ENCODE measurements around the gene TBL1Y.
A peak's percentile ranks its signal among the peaks of the same experiment; 100 is the strongest.
"Not testable (repeated sequence)": the region's sequence is repeated elsewhere in the genome, so short reads cannot be mapped to it uniquely, and the experiment has no call there.

Gene TBL1Y

DNA sequence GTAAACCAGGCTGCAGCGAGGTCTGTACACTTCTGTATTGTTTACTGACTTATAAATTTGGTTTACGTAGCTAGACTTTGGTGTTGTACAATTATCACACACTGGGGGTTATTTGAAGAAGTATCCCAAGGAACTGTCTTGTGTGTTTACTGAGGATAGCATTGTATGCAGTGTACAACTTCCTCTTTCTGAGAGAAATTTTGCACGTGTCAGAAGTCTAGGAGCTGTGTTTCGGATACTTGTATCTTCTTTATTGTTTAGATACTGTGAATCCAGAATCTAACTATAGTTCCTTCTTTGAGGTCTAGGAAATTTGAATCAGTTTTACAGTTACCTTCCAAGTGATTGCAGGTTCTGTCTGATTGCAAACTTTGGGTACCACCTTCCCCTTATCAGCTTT lies 64.5 kb downstream of the TBL1Y start:
- no peak for DNase-seq

DNA sequence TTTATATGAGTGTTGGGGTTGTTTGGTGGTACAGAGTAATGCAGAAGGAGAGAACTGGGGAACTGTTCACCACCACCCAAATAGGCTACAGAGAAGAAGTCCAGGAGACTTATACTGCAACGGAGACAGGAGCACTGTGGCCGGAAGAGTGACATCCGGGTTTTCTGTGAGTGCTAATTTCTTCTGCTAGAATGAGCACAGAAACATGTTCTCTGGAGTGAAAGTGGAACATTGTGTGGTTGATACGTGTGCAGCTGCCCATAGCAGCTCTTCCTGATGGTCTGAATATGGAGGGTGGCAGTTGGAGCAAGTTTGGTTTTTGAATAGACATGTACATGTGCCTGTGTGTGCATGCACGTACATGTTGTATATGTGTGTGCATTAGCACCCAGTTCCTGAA lies 67.3 kb downstream of the TBL1Y start:
- DNase-seq: no peak

DNA sequence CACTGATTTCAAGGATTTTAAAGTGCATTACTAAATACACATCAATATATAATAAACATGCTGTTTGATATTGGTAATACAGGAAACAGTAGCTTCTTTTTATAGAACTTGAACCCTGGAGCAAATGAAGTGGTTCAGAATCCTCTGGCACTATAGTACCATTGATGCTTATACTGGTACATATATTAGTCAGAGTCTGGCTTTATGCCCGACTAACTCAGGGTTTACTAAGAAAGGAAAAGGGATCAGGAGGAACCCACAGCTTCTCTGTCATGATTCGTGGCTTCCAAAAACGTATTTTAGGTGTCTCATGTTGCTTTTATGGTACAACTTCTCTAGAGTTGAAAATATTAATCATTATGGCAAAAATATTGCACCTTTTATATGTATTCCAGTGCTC lies 72.7 kb downstream of the TBL1Y start:
- DNase-seq: no peak

DNA sequence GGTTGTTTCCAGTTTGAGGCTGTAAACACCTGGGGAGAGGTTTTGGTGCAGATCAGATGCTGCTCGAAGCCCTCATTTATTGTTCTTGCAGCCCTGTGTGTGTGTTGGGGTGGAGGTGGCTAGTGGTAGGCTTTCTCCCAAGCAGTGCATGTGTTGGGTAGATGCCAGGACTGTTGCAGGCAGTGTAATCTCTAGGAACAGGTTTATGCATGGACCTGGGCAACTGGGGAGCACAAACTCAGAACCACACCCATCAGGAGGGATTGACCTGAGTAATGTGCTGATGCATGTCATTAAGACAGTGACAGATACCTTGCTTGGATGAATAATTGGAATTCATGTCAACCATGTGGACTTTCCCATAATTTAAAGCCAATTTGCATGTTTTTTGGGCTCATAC lies 77.3 kb downstream of the TBL1Y start:
- DNase-seq: no peak

DNA sequence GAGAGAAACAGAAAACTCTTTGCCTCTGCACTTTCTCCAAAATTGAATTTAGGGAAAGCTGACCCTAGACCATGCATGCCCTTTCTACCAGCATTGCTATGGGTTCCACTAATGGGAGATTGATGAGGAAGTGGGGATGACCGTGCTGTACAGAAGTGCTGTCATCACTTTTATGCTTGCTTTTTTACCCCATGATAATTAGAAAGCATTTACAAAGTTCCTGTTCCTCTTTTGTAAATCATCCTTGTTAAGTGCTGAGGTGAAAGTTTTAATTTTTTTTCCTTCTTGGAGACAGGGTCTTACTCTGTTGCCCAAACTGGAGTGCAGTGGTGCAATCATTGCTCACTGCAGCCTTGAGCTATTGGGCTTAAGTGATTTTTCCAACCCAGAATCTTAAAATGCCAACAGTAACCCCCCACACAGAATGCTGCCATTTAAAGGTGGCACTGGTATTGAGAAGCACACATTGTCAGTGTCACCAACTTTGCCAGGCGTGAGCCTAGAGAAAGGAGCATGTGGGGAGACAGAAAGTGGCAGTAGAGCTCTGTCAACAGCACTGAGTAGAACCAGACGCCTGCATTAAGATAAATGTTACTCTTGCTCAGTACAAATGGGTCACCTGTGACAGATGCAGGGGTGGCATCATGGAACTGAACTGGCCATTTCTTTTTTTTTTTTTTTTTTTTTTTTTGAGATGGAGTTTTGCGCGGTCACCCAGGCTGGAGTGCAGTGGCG lies 79.6 kb downstream of the TBL1Y start:
- no peak for DNase-seq

DNA sequence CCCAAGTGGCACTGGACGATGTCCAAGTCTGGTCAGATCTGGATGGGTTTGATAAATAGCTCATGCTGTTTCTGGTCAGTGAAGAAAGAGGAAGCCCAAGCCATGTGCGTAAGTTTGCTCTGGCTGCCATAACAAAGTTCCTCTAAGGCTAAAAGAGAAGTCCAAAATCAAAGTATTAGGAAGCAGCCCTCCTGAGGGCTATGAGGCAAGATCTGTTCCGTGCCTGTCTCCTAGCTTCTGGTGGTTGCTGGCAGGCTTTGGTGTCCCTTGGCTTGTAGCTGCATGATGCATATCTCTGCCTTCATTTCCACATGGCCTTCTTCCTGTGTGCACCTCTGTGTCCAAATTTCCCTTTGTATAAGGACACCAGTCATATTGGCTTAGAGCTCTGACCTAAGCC lies 81.5 kb downstream of the TBL1Y start:
- no peak for DNase-seq

DNA sequence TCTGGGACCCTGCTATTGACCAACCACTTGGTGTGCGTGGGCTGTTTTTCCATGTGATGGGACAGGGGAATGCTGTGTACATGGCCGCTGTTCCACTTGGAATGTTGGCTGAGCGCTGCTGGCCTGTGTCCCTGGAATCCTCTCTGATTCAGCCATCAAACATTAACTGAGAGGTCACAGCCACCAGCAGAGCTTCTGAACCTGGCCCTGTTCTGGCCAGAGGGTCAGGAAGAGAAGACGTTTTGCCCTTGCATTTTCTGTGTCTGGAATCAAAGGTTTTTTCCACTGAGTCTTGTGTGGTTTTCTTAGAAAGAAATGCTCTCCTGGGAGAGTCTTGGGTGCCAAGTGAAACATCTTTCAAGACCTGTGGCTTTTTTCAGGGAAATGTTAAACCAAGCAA lies 85.5 kb downstream of the TBL1Y start:
- no peak for DNase-seq

DNA sequence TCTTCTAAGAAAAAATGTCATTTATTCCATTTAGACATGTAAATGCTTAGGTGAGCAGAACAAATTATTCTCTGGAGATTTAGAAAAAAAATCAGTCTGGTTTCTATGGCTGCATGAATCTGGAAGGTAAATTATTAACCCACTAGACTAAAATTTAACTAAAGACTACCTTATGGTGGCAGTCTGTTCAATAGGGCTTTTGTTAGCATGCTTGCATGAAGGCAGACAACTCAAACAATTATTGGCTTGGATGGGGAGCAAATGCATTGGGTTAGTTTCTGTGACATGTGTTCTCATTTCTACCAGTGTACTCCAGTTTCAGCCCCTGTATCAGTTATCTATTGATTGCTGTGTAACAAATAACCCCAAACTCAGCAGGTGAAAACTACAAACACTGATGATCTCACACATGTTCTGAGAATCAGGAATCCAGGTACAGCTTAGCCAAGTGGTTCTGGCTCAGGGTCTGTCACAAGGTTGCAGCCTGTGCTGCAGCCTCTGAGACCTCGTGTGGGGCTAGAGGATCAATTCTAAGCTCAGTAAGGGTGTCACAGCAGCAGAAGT lies 87.1 kb downstream of the TBL1Y start:
- no peak for DNase-seq

DNA sequence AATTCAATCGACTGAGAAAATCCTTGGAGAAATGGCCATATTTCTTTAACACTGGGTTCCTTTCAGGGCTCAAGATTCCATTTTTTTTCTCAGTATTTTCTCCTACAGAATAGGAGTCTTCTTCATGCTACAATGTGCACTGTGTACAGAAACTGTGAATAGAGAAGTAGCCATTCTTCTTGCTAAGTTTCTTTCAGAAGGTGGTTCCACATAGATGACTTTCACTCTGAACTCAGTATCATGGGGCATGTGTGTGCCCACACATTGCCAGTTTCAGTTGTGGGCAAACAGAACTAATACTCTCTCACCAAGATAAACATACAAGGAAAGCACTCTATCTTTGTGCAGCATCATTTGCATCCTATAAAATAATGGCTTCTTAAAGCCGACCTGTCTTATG lies 89.4 kb downstream of the TBL1Y start:
- no peak for DNase-seq

DNA sequence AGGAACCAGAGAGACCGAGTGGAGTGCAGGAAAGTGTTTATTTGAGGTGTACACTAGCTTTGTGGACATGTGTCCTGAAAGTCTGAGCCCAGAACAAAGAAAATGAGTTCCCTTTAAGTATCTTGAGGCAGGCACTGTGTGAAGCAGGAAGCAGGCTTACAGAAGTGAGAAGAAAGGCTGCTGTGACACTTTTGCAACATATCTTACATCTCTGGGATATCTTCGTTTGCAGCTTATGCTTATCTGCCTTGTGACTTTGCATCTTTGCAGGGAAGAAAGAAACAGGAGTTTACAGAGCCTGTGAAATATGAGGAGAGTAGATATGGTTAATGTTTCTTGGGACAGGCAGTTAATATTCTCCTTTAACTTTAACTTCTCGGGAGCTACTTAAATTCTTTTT lies 92.1 kb downstream of the TBL1Y start:
- DNase-seq: no peak

DNA sequence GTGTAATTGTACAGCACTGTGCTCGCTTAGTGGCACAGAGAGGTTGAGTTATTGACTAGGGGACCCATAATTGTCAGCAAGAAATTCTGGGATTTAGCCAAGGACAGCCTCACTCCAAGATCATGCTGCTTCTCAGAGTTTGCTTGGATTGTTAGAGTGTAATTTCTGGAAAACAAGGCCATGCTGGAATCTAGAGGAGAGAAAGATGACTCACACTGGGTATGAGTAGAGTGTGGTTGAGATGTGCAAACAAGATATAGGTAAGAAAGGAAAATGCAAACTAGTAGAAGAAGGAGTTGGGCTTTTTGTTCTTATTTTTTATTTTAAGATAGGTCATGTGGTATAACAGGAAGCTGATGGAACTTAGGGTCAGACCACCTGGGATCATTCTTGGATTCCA lies 97.4 kb downstream of the TBL1Y start:
- DNase-seq: no peak

DNA sequence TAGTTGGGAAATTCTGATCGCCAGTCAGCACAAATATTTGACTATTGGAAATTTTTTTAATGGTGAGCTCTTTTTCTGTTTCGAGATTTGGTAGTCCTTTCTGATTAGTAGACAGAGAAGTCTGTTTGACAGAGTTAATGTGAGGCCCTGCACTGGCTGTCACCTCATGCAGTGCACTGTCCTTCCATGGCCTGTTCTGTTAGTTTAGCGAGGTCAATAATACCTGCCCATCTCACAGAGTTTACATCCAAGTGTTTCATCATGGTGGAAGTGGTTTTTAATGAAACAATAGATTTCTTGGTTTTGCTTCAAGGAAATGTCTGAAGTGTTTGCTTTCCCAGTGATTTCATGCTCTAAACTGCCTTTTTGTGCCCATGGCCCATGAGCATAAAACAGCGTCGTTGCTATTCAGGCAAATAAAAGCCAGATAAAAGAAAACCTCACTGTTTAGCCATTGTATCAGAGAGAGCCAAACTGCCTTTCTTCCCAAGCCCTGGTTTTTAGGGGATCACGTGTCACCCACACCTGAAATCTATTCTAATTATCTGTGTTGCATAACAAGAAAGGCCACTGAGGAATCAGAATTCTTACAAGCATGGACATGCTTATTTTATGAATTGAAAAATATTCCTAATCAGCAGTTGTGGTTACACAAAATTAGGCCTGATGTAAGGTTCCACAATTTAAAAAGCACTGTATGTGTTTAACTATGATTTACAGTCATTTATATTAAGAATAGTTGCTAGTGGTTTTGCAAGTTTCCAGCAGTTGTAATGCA lies 98.3 kb downstream of the TBL1Y start:
- DNase-seq: no peak

DNA sequence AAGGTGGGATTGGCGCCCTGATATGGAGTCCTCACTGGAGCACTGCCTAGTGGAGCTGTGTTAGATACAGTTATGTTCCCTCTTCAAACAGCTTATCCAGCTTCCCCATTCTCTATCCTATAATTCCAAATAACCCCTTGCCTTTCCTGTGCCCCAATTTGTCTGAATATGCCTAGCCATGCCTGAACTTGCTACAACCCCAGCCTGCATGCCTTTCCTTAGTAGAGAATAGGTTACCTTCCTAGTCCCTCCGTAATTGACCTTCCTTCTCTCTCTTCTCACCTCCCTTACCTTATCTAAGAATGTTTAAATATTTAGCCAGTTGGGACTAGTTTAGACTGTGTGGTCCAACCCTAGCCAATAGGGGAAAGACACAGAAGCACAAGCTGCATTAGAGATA lies 102.6 kb downstream of the TBL1Y start:
- DNase-seq: no peak

DNA sequence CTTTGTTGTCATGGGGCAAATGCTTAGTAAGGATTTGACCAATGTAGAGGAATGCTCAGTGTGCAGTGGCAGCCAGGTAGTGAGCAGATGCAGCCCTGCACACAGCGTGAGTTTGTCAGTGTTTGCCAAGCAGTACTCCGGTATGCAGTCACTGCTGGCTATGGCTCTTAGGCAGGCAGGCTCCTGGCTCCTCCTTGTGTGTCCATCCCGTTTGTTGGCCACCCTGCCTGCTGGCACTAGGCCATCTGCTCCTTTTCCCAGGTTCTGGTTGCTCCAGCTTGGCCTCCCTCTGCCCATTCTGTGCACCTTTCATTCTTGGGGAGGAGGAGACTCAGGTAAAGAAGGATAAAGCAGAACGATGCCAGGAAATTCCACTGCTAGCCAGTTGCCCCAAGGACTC lies 106.0 kb downstream of the TBL1Y start:
- DNase-seq: no peak

DNA sequence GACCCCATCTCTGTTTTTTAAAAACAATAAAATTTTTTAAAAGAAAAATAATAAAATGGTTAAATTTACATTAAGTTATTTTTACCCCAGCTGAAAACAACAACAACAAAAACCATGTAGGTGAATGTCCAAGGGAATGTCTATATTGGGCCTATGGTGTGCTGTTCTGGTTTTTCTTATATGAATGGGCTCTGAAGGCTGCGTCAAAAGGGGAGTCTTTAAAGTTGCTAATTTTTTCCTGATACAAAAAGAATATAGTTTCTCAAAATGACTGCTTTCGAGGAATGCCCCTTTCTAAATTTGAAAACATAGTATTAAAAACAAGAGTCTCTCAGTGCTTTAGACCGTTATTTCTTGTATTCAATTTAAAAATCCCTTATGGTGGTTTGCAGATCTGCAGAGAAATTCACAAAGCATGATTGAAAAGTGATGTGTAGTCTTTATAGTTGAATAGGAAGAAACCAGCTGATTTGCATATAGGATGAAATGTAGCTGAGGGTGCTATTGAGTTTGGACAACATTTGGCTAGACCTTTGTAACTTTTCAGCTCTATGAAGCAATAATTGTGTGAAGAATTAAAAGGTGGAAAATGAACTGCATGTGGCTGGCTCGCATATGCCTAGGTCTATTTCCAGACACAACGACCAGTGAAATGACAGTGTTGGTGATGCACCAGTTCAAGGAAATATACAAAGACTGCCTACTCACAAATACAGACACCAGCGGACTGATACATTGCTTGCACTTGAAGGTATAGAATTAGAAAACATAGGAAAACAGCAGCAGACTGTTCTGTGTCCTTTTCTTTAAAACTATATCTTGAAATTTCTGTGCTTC lies 107.0 kb downstream of the TBL1Y start:
- no peak for DNase-seq

DNA sequence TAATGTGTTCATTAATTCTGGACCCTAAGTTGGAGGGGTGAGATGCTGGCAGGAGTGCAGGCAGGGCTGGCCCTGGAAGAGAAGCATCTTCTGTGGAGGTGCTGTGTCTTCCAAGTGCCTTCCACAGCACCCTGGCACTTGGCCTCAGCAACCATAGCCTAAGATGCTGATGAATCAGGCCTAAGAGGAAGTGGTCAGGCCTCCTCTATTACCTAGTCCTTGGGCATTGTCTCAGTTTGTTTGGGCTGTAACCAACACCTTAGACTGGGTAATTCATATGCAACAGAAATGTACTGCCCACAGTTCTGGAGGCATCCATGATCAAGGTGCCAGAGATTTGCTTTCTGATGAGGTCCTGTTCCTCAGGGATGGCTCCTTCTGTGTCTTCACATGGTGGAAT lies 128.5 kb downstream of the TBL1Y start:
- DNase-seq: no peak

DNA sequence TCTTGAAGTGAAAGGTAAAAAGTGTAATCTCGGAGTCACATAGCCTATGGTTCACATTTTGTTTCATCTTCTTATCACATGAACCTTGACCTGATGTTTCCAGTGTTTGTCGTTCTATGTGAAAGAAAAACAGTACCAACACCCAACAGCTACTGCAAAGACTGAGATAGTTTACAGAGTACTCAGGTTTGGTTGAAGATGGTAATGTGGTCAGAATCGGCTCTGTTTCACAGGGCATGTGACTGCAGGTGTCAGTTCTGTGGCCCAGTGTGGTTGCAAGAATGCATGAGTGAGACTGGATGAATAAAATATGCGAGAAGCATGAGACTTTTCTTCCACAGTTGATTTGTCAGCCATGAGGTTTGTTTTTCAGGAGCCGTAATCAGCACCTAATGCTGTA lies 130.2 kb downstream of the TBL1Y start:
- DNase-seq: no peak

DNA sequence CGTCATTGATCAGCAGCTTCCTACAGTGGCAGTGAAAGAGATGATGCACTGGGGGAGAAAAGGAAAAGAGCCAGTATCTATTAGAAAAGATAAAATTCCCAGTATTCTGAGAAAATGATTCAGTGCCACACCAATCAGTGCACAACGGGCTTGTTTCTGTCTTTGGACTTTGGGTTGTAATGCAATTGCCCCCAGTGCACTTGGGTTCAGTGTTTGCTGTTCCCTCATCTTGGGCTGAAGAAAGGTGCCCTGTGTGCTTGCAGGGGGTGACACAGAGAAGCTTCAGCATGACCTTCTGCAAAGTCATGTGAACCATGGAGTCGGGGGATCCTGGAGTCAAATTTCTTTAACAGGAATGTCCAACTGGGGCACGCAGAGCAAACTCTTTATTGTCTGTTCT lies 131.5 kb downstream of the TBL1Y start:
- no peak for DNase-seq

DNA sequence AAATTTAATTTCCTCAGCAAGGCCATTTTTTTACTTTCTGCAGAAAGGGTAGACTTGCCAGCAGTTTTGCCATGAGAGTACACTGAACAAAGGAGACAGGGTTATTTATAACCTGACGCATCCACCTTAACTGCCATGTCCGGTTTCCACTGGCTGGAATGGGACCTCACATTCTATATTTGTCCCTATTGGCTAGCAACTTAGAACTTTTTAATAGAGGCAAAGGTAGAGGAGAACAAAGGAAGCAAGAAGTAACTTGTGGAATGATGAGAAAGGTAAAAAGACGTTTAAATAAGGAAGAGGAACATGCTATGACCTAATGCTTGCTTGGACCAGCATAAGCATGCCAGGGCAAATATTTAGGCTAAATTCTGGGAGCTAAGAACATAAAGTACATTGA lies 142.0 kb downstream of the TBL1Y start:
- DNase-seq: not testable (repeated sequence)

DNA sequence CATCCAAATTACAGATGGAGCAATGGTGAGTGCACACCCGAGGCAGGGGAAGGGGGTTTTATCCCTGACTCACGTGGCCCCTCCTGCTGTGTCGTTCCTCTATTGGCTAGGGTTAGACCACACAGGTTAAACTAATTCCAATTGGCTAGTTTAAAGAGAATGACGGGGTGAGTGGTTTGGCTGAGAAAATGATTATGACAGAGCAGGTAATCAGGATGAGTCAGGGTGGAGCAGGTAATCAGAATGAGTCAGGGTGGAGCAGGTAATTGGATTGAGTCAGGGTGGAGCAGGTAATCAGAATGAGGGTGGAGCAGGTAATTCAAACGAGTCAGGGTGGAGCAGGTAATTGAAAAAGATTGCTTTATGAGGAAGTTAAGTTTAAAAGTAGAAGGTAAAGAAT lies 146.4 kb downstream of the TBL1Y start:
- DNase-seq: no peak

DNA sequence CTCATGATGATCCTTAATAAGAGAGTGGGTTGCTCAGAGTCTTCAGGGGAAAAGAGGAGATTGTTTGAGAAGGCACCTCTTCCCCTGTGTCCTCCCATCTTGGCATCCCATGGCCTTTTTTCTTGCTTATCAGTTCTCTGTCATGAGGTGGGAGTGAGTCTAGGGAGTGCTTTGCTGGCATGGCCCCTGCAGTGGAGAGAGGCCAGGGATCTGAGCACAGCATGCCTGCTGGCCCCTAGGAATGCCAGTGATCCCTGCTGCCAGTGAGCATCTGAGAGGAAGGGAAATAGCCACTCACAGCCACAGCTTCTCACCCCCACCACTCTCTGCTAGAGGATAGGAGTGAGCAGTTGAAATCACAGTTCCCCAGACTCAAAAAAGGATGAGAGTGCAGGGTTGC lies 168.2 kb downstream of the TBL1Y start:
- no peak for DNase-seq

DNA sequence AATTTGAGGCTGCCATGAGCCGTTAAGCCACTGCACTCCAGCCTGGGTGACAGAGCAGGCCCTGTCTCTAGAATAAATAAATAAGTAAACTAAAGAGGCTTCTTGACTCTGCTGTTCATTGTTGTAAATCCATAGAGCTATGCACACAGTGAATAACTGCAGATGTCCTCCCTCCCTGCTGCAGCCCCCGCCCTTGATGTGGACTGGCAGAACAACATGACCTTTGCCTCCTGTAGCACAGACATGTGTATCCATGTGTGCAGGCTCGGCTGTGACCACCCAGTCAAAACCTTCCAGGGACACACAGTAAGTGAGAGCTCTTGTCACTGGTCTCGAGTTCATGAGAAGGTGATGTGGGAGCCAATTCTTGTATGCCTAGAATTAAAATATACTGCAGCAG lies 170.1 kb downstream of the TBL1Y start:
- DNase-seq: not testable (repeated sequence)

DNA sequence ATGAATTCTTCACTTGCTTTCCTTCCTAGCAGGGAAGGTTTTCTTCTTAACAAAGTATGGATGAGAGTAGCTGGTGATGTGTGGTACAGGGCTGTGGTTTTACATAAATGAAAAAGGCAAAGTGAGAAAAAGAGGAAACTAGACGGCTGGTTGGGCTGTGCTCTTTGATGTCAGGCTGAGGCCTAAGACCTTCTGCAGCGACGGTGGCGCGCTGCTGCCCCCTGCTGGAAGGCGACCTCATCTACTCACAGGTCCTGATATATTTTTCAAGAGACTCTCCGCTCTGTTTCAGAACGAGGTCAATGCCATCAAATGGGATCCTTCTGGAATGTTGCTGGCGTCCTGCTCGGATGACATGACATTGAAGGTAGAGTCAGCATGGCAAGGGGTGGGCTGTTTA lies 175.1 kb downstream of the TBL1Y start:
- peak; percentile 74 for DNase-seq

DNA sequence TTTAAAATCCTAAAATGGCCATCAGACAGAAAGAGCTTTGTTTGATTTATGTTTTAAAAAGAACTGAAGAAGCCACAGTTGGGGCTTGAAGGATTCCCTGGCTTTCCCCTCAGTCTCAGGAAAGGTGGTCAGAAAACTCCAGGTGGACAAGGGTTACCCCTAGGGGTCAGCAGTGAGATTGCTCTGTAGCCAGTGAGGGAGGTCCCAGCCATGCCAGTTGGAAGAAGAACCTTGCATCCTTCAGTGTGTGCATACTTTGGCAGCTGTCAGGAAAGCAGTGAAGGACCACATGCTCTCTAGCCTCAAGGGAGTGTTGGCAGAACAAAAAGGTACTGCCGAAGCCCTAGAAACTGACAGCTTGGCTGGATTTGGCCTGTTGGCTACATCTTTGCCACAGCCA lies 182.3 kb downstream of the TBL1Y start:
- DNase-seq: no peak

All from stimulated activated CD4-positive, alpha-beta T cell treated with anti-CD3 and anti-CD28 coated beads, Interleukin-1b, Interleukin-23, amount 100 ng/mL, for 48 hours (primary cell).